Chondrocyte (in vitro differentiated cells): ENCODE results near the gene DSCAM. TPM values are rescaled to one million over a fixed set of nuclear protein-coding genes. Genes with fewer than 3 reads are reported as not detected.

ENCODE experiments used
- DNase-seq: peaks from one replicate; pipeline ENCODE4 v3.0.0; 2021; ENCODE audit warnings: mixed read lengths, low spot score
- H3K27ac Mint-ChIP-seq: one replicate; pipeline ENCODE4 v1.8.0; 2021; ENCODE audit warnings: mild to moderate bottlenecking, moderate library complexity, mixed read lengths; ENCODE audit not compliant: unreplicated experiment
- H3K27me3 Mint-ChIP-seq: 2 replicates; pipeline ENCODE4 v1.8.0; 2021; ENCODE audit warnings: low read depth, mixed read lengths
- H3K36me3 Mint-ChIP-seq: 2 replicates; pipeline ENCODE4 v1.8.0; 2021; ENCODE audit warnings: low read depth, mixed read lengths
- H3K4me1 Mint-ChIP-seq: 2 replicates; pipeline ENCODE4 v1.8.0; 2021; ENCODE audit warnings: low read depth, mild to moderate bottlenecking, mixed read lengths
- H3K4me3 Mint-ChIP-seq: one replicate; pipeline ENCODE4 v1.8.0; 2021; ENCODE audit warnings: mild to moderate bottlenecking, moderate library complexity, mixed read lengths; ENCODE audit not compliant: unreplicated experiment
- H3K9me3 Mint-ChIP-seq: 2 replicates; pipeline ENCODE4 v1.8.0; 2021; ENCODE audit warnings: low read depth, mixed read lengths
- CTCF ChIP-seq: fragments of 200-600 bp; sonication (generic); IDR thresholded peaks from 2 replicates; pipeline ENCODE4 v1.5.0; 2021; ENCODE audit warnings: antibody characterized with exemption, mild to moderate bottlenecking, moderate library complexity
- total RNA-seq: library from RNA; stranded (reverse); gene quantifications from 3 replicates; pipeline ENCODE4 v1.2.1, GENCODE V29; 2021

DSCAM gene
- total RNA-seq, 1 donor from 2014 or later: not detected

- TF ChIP-seq CTCF: no peak
- H3K36me3 Mint-ChIP-seq: no peaks in the 10 kb centered on the region
- no peak for DNase-seq
- no peak overlapping the region for H3K27ac Mint-ChIP-seq
- H3K4me3 Mint-ChIP-seq: no peak overlapping the region
- H3K9me3 Mint-ChIP-seq: peaks cover 10% of the 10 kb centered on the region
- no peaks in the 10 kb centered on the region for H3K27me3 Mint-ChIP-seq
- H3K4me1 Mint-ChIP-seq: no peaks in the 10 kb centered on the region
These were observed 208.3 kb downstream of the DSCAM start for GRCh38 chr21:40638466-40639251.

GRCh38 chr21:40636026-40636425 is 210.9 kb downstream of the DSCAM start:
- Mint-ChIP-seq H3K36me3 (no peaks in the 10 kb centered on the region), H3K9me3 (peaks cover 9% of the 10 kb centered on the region), H3K4me3 (no peak overlapping the region), H3K27ac (no peak overlapping the region), H3K27me3 (no peaks in the 10 kb centered on the region), H3K4me1 (no peaks in the 10 kb centered on the region)
- no peak for TF ChIP-seq CTCF
- no peak for DNase-seq

- no peaks in the 10 kb centered on the region for H3K4me1 Mint-ChIP-seq
- no peaks in the 10 kb centered on the region for H3K27me3 Mint-ChIP-seq
- no peaks in the 10 kb centered on the region for H3K36me3 Mint-ChIP-seq
- peaks cover 9% of the 10 kb centered on the region for H3K9me3 Mint-ChIP-seq
- no peak for DNase-seq
- no peak for TF ChIP-seq CTCF
- no peak overlapping the region for H3K27ac Mint-ChIP-seq
- no peak overlapping the region for H3K4me3 Mint-ChIP-seq
These were observed 211.6 kb downstream of the DSCAM start for GRCh38 chr21:40635391-40635790.

- H3K9me3 Mint-ChIP-seq: peaks cover 16% of the 10 kb centered on the region
- no peak overlapping the region for H3K27ac Mint-ChIP-seq
- no peak for DNase-seq
- TF ChIP-seq CTCF: no peak
- no peaks in the 10 kb centered on the region for H3K27me3 Mint-ChIP-seq
- no peak overlapping the region for H3K4me3 Mint-ChIP-seq
- no peaks in the 10 kb centered on the region for H3K4me1 Mint-ChIP-seq
- no peaks in the 10 kb centered on the region for H3K36me3 Mint-ChIP-seq
These were observed 212.8 kb downstream of the DSCAM start for GRCh38 chr21:40634141-40634540.

- peaks cover 16% of the 10 kb centered on the region for H3K9me3 Mint-ChIP-seq
- H3K36me3 Mint-ChIP-seq: no peaks in the 10 kb centered on the region
- no peak for DNase-seq
- no peak overlapping the region for H3K27ac Mint-ChIP-seq
- no peak overlapping the region for H3K4me3 Mint-ChIP-seq
- H3K27me3 Mint-ChIP-seq: no peaks in the 10 kb centered on the region
- no peaks in the 10 kb centered on the region for H3K4me1 Mint-ChIP-seq
- TF ChIP-seq CTCF: no peak
These were observed 213.9 kb downstream of the DSCAM start for GRCh38 chr21:40633048-40633447.
